ENCODE data around the gene SPDYE5.
"Not testable (repeated sequence)": the region's sequence is repeated elsewhere in the genome, so short reads cannot be mapped to it uniquely, and the experiment has no call there.

SPDYE5 gene, protein sequence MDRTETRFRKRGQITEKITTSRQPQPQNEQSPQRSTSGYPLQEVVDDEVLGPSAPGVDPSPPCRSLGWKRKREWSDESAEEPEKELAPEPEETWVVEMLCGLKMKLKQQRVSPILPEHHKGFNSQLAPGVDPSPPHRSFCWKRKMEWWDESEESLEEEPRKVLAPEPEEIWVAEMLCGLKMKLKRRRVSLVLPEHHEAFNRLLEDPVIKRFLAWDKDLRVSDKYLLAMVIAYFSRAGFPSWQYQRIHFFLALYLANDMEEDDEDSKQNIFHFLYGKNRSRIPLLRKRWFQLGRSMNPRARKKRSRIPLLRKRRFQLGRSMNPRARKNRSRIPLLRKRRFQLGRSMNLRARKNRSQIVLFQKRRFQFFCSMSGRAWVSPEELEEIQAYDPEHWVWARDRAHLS

DNA sequence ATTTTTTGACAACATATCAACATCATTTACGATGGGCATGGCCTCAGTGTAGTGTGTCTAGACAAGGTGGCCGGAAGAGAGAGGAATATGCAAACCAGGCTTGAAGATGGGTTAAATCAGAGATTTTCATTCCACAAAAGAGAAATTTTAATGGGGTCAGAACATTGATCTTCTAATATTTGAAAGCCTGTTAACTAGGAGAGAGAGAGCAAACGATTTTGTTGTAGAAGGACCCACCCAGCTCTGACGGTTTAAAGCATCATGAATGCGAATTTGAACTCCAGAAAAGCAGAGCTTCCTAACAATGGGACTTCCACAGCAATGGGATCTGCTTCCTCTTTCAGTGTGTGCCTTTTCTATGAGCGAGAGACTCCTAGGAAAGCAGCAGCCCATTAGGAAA is at the start of gene SPDYE5:
Gene SPDYE5 (plus strand): TSS at position 301 of the 400 bp plus-strand sequence. CDS start 1,728 bp downstream, outside the sequence.
- not testable (repeated sequence) for DNase-seq

DNA sequence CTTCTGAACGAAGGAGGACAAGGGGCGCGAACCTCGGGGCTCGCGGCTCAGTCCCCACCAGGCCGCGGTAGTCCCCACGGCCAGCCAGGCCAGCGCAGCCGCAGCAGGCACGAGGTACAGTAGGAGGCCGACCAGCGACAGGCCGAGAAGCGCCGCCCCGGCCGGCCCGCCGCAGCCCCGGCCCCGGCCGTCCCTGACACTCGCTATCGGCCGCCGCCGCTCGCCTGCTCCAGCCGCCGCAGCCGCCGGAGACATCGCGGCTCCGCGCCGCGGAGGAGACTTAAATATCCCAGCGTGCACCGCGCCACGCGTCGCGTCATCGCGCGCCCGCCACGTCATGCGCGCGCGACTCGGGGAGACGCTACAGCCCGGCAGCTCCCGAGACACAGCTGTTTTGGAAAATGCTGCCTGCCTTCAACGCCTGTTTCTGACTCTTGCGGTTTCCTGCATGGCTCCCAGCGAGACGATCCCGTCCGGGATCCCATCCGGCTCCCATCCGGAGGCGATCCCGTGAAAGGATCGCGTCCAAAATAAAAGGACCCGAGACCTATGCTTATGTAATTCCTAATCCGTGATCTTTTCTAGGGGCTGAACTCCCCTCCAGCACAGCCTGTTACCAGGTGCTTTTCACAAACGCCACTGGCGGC is 49.5 kb upstream of the SPDYE5 start:
- peak in 1 of 2 donors; percentile 21 for DNase-seq

DNA sequence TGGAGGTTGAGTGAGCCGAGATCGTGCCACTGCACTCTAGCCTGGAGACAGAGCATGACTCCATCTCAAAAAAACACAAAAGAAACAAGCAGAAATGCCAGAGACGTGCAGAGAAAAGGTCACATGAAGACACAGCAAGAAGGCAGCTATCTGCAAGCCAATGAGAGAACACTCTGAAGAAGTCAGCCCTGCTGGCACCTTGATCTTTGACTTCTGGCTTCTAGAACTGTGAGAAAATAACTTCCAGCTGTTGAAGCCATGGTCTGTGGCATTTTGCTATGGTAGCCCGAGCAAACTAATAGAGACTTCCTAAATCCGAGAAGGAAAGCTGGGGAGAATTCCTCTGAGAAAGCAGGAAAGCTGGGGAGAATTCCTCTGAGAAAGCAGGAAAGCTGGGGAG is 42.2 kb upstream of the SPDYE5 start:
- not testable (repeated sequence) for DNase-seq

DNA sequence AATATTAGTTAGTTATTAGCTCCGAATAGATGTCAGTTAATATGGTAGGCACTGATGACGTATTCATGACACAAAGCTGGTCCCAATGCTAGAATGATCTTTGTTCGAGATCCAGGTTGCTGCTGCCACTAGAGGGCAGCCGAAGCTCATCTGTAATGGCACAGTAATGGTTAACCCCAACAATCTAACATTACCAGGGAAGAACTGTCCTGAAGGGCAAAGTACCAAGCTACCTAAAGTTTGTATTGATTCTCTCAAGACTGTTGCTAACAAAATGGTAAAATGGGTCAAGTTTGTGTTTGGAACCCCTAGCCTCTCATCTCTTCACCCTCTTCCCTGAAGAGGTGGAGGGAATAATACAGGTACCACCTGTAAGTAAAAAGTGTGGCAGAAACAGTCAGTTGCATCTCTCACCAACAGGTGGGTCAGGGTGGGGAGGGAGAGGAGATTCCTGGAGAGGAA is 39.6 kb upstream of the SPDYE5 start:
- not testable (repeated sequence) for DNase-seq

DNA sequence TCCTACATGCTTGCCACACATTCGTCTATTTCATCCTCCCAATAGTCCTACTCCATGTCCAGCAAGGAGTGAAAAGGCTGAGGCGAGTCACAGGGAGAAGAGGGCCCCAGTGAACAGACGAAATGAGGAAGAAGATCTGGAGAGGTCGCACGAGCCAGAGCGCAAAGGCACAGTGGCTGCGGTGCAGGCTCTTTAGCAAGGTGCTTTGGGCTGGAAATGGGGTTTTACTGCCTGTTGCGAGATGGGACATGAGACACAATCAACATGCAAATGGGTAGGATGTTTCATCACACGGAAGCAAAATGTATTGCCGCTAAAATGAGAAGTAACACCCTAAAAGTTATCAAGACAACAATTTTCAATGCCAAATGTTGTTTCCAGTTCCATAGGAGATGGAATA is 35.7 kb upstream of the SPDYE5 start:
- not testable (repeated sequence) for DNase-seq

DNA sequence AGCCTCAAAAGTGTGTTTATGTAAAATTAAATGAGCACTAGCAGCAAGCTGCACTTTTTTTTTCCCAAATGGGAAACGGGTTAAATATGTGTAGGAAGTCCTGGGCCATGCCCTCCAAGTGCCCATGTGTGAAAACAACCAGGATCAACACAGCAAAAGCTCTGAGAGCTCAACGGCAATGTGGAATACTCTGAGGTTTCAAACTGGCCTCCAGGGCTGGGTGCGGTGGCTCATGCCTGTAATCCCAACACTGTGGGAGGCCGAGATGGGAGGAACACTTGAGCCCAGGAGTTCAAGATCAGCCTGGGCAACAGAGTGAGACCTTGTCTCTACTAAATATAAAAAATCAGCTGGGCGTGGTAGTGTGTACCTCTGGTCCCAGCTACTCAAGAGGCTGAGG is 34.1 kb upstream of the SPDYE5 start:
- not testable (repeated sequence) for DNase-seq

DNA sequence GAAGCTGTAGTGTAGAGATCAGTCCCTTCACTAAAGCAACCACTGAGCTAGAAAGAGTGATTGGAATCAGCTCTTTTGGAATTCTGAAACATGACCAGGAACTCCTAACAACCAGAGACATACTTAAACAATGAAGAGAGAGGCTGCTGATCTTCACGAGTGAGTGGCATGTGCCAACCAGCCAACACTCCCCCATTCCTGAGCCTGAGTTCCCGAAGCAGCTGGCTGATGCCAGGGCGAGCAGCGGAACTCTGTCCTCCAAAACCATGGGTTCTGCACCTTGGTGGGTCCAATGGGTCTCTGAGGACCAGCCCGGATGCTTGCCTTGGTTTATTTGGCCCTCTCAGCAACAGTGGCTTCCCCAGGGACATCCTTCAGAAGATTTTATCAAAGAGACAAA is 31.6 kb upstream of the SPDYE5 start:
- DNase-seq, result not testable (repeated sequence)

DNA sequence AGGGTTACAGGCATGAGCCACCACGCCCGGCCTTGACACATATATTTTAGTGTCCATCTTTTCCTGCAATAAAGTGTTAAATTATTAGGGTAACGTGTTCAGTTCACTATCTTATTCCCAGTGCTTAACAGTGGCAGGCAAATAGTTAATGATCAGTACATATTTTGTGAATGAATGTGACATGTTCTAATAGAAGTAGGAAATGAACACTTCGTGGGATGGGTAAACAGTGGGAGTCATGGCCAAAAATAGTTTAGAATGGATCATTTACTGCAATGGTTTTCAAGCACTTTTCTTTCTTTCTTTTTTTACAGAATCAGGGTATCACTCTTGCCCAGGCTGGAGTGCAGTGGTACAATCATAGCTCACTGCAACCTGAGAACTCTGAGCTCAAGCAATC is 22.0 kb upstream of the SPDYE5 start:
- DNase-seq, result not testable (repeated sequence)

DNA sequence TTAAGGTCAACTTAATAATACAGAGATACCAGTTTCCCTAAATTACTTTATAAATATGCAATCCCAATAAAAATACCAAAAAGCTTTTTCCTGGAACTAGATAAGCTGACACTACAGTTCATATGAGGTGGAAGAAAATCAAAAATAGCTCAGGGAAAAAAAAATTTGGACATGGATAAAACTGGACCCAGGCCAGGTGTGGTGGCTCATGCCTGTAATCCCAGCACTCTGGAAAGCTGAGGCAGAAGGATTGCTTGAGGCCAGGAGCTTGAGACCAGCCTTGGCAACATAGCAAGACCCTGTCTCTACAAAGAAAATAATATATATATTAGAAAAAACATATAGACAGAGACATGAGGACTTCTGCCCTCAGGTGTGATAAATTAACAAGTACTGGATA is 14.7 kb upstream of the SPDYE5 start:
- DNase-seq, result not testable (repeated sequence)

DNA sequence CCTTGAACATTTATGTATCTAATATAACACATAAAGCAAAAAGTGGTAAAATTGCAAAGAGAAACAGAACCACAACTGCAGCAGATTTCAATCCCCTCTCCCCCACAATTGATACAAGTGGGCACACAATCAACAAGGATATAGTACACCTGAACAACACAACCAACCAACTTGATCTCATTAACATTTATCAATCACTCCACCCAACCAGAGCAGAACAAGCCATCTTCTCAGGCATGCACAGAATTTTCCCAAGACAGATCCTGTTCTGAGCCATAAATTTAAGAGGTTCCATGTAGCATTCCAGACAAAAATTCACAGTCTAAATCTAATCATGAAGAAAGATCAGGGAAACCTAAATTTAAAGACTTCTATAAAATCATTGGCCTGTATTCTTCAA is 11.8 kb upstream of the SPDYE5 start:
- DNase-seq, result not testable (repeated sequence)

DNA sequence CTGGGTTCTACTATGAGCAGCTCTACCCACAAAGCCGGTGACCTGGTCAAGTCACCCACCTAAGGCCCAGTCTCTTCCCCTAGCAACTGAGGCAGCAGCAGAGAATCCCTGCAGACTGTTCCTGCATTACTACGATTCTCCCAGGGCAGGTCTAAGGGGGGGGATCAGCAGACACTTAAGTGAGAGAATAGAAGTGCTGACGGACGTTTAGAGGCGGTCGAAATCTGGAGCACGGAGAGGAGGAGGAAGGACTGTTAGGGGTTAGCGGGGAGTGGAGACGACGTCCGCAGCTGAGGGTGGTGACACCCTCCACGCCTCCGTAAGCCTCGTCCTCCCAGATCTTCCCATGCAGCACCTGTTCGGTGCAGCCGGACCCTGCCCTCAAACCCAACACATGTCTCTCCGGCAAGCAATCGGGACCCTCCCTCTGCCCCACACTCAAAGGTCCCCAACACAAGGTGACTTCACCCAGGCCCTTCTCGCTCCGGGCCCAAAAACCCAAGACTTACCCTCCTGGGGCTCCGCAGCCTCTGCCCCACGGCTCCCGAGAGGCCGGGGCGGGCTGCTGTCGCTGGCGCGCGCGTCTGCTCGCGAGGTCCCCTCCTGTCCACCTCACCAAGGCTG is 6.7 kb upstream of the SPDYE5 start:
- not testable (repeated sequence) for DNase-seq

DNA sequence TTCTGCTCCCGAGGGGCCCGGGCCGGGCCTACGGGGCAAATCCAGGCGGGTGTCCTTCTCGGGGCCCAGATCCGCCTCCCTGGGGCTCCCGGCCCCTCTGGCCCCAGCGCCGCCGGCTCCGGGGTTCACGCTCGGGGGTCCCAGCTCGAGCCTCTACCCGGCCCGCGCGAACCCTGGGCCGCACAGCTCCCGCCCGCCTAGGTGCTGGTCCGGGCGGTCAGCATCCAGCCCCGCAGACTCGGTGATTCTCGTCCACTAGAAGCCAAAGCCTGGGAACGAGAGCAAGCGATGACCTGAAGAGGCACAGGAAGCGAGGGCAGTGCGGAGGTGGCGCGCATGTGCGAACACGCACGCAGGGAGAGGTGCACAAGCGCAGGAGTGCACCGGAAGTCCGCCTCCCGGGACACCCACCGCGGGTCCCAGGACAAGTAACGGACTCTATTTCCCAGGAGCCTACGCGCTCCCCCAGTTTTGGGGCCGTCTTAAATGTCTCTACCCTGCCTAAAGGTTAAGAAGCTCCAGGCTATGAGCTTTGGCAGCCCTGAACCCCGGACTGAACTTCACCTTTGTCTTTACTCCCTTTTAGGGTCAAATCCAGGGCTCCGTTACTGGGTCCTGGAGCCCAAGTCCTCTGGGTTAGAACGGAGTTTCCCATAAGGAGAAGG is 6.0 kb upstream of the SPDYE5 start, which contains the start of gene POM121C:
Gene POM121C (minus strand): TSS at position 321 of the 665 bp plus-strand sequence. CDS start 44,803 bp downstream, outside the sequence.
- peak; percentile 24 to 69 for DNase-seq

DNA sequence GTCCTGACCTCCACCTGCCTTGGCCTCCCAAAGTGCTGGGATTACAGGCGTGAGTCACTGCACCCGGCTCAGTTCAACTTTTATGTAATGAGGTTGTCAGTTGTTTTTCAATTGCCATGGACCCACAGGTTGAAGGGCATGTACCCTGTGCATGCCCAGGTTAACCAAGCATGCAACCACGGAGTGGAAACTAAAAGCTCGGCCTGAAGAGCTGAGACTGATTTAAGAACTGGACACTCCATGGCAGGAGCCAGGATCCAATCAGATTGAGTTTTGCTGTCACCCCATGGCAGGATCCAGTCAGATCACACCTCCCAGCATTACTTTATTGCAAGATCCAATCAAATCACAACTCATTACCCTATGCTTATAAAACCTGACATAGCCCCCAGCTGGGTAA is 16.9 kb downstream of the SPDYE5 start:
- not testable (repeated sequence) for DNase-seq

DNA sequence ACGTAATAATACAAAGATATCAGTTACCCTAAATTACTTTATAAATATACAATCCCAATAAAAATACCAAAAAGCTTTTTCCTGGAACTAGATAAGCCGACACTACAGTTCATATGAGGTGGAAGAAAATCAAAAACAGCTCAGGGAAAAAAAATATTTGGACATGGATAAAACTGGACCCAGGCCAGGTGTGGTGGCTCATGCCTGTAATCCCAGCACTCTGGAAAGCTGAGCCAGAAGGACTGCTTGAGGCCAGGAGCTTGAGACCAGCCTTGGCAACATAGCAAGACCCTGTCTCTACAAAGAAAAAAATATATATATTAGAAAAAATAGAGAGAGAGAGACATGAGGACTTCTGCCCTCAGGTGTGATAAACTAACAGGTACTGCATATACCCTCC is 26.7 kb downstream of the SPDYE5 start:
- DNase-seq, result not testable (repeated sequence)

DNA sequence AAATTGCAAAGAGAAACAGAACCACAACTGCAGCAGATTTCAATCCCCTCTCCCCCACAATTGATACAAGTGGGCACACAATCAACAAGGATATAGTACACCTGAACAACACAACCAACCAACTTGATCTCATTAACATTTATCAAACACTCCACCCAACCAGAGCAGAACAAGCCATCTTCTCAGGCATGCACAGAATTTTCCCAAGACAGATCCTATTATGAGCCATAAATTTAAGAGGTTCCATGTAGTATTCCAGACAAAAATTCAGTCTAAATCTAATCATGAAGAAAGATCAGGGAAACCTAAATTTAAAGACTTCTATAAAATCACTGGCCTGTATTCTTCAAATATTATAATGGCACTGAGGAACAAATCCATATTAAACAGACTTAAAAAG is 29.6 kb downstream of the SPDYE5 start:
- DNase-seq, result not testable (repeated sequence)

DNA sequence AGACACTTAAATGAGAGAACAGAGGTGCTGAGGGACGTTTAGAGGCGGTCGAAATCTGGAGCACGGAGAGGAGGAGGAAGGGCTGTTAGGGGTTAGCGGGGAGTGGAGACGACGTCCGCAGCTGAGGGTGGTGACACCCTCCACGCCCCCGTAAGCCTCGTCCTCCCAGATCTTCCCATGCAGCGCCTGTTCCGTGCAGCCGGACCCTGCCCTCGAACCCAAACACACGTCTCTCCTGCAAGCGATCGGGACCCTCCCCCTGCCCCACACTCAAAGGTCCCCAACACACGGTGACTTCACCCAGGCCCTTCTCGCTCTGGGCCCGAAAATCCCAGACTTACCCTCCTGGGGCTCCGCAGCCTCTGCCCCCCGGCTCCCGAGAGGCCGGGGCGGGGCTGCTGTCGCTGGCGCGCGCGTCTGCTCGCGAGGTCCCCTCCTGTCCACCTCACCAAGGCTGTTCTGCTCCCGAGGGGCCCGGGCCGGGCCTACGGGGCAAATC is 35.2 kb downstream of the SPDYE5 start:
- DNase-seq, result not testable (repeated sequence)

DNA sequence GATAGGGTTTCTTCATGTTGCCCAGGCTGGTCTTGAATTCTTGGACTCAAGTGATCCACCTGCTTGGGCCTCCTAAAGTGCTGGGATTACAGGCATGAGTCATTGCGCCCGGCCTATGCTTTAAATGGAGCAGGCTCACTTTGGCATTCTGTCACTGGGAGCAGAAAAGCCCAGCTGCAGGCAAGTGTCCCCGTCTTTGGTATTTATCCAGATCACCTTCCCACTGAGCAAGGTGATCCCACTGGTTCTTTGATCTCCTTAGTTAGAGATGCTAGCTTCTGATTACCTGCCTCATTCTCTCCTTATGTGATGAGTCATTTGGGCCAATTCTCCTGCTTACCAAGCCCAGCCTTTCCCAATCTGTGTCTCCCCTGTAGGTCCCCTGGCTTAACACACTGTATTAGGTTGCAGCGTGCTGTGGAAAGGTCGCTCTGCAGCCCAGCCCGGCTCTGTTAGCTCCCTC is 39.3 kb downstream of the SPDYE5 start:
- no peak for DNase-seq

DNA sequence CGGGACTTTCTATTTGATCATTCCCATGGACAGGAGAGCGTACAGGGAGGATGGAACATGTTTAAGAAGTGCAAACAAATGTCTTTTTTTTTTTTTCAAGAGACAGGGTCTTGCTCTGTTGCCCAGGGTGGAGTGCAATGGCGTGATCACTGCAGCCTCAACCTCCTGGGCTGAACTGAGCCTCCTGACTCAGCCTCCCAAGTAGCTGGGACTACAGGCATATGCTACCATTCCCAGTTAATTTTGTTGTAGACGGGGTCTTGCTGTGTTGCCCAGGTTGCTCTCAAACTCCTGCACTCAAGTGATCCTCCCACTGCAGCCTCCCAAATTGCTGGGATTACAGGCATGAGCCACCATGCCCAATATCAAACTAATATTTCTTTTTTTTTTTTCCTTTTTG is 40.5 kb downstream of the SPDYE5 start:
- no peak for DNase-seq

DNA sequence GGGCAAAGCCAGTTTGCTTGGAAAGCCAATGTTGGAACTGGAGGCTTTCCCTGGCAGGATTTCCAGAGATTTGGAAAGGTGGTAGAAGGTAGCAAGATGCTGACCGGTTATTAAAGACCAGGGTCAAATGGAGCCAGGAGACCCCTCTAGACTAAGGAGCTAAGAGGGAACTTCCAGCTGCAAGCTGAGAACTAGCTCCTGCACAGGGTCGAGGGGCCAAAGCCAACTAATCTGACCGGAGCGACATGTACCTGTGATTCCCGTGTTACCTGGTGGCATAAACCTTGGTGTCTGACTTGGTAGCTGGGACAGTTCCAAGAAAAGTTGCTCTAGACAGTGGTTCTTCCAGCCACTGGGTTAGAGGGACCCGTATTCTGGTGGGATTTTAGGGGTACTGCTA is 41.8 kb downstream of the SPDYE5 start:
- no peak for DNase-seq

DNA sequence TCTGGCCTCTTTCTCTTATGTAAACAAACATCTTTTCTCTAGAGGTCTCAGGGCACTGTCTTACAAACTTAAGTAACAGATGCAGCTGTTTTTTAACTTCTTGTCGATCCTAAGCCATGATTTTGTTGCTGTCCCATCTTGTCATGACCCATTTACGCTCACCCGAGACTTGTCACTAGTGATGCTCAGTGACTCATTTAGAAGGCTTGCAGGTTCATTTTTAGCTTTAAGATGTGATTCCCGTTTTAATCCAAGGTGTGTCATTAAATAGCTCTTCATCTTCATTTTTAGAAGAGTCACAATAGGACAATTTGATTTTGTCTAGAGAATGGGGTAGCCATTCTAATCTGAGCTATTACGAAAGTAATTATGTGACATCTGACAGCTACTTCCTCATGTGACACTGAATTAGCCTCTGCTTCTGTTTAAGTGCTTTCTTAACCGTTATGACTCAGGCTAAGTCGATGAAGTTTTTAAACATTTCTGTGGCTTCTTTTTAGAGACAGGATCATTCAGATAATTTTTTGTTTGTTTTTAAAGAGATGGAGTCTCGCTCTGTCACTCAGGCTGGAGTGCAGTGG is 42.7 kb downstream of the SPDYE5 start:
- DNase-seq, result peak in 1 of 2 donors; percentile 63

DNA sequence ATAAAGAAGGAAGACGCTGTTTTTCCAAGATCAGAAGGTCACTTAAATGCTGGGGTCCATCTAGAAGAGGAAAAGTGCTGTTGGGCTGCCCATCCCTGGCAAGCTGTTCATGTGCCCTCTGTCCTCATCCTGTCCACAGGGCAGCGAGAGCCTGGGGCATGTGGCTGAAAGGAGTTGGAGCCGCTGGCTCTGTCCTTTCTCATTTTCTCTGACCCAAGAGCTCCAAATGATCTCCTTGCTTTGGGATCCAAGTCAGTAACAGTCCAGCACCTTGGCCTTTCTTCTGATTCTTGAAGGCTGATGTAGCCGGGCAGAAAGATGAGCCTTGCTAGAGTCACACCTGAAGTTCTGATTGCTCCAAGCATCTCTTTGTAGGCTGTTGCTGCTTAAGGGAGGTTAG is 44.4 kb downstream of the SPDYE5 start:
- DNase-seq, result no peak

DNA sequence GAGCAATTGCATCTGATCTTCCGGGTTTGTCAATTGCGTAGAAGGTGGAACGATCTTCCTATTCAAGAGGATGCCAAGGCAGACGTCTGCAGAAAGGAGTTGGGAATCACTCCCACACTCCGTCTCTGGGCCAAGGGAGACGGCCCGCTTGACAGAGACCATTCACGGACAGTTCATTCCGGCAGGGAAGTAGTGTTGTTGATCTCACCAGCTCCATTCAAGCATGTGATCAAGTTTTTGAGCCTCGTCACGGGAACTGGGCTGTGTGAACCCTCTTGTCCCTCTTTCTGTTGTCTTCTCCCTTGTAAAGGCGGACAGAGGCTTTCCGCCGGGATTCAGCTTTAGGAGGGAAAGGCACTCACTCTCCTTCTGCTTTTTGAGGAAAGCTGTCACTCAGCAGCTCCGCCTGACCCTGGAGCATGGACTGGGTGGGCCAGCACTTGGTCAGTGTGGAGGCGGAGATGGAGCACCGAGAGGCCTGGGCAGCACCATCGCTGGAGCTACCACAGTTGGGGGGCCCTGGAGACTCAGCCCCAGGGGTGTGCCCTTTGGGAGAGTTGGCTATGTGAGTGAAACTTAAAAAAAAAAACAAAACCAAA is 44.9 kb downstream of the SPDYE5 start:
- no peak for DNase-seq

Measured in bone marrow (tissue), 2 donors.